GM13976 (cell line): ENCODE data around the gene UNC13B.
"Not testable (repeated sequence)": the region's sequence is repeated elsewhere in the genome, so short reads cannot be mapped to it uniquely, and the experiment has no call there.

ENCODE experiments used
- DNase-seq: peaks from one replicate; pipeline ENCODE4 v3.0.0; 2012; ENCODE audit warnings: low spot score
- in situ Hi-C: fragments of 300-500 bp; cut with MboI; formaldehyde crosslinking; loops from one replicate; pipeline ENCODE4 v1.12.0; 2022; ENCODE audit warnings: low sequenced_read_pairs, mixed read lengths, inconsistent platforms; ENCODE audit not compliant: unreplicated experiment
- TF ChIP-seq, protein P1 (sequence below): IDR thresholded peaks from 2 replicates; pipeline ENCODE4 v1.5.1; 2012; ENCODE audit warnings: borderline replicate concordance, mild to moderate bottlenecking; ENCODE audit not compliant: insufficient read depth; ENCODE audit errors: extremely low read depth, missing control alignments, control extremely low read depth

The UNC13B gene

DNA sequence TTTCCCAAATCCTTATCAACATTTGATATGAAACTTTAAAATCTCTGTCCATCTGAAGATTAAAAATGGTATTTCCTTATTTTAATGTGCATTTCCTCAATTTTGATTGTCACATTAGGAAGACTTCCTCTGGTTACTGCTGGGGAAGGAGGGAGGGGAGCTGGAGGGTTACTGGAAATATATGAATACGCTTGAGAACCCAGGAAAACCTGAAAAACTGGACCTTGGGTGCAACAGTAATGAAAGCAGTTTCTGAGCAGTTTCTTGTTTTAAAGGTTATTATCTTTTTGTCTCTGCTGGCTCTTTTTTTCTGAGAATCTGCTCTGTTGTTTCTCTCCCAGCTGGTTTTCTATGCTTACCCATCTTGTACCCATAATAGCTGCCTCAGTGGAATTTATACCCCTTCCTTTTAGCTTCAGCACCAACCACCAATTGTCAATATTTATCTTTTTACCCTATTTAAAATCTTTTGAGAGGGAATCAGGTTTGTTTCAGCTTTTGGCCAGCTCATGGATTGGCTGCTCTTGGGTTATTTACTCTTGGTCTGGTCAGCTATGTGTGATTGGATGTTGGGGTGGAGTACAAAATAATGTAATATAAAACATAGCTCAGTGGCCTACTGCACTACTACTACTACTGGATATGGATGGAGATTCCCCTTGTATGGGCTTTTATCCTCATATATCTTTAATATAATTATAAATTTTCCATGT is 67.4 kb downstream of the UNC13B start:
- DNase-seq = no peak
- in situ Hi-C loops = no loop called here
- TF ChIP-seq, protein P1, sequence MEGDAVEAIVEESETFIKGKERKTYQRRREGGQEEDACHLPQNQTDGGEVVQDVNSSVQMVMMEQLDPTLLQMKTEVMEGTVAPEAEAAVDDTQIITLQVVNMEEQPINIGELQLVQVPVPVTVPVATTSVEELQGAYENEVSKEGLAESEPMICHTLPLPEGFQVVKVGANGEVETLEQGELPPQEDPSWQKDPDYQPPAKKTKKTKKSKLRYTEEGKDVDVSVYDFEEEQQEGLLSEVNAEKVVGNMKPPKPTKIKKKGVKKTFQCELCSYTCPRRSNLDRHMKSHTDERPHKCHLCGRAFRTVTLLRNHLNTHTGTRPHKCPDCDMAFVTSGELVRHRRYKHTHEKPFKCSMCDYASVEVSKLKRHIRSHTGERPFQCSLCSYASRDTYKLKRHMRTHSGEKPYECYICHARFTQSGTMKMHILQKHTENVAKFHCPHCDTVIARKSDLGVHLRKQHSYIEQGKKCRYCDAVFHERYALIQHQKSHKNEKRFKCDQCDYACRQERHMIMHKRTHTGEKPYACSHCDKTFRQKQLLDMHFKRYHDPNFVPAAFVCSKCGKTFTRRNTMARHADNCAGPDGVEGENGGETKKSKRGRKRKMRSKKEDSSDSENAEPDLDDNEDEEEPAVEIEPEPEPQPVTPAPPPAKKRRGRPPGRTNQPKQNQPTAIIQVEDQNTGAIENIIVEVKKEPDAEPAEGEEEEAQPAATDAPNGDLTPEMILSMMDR = no peak

DNA sequence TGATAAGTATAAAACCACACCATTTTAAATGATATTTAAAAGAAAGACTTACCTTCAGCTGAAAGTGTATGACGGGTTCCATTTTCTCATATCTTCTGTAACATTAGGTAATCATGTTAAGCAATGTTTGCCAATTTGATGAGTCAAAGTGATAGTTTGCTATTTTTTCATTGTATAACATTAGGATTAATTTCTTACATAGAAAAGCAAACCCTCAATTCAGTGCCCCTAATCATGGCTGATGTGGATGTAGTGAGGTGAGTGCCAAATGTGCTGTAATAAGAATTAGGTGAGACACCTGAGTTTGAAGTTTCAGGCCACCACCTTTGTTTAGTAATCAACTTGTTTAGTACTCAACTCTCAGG is 68.0 kb downstream of the UNC13B start:
- in situ Hi-C loops = no loop called here
- TF ChIP-seq, protein P1 = no peak

DNA sequence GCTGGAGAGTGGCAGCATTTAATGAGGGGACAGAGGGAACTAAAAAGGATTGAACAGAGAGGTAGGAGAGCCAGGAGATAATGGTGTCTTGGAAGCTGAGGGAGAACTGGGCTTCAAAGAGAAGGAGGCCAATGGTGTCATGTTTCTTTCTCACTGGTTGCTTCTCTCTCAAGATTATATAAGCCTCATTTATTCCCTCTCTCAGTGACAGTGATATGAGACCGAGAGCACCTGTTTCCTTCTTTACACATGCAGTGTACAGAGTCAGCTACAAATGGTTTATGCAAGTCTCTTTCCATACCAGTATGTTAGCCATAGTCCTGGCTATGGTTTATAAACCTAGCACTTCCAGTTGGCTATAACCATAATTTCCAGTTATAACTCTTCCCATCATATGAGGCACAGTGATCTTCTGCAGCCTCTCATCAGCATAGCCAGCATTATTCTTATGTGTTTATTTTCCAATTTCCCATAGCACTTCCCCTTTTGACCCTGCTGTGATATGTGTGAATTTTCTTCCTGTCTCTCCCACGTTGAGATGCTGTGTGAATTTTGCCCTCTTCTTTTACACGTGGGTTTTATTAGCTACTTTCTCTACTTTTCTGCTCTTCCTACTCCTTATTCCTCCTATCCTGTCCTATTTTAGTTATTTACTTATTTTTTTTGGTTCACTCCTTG is 71.2 kb downstream of the UNC13B start:
- DNase-seq = no peak
- in situ Hi-C loops = no loop called here
- TF ChIP-seq, protein P1 = no peak

More for the DNA sequence above, 68.0 kb downstream of the UNC13B start:
- no peak for DNase-seq

DNA sequence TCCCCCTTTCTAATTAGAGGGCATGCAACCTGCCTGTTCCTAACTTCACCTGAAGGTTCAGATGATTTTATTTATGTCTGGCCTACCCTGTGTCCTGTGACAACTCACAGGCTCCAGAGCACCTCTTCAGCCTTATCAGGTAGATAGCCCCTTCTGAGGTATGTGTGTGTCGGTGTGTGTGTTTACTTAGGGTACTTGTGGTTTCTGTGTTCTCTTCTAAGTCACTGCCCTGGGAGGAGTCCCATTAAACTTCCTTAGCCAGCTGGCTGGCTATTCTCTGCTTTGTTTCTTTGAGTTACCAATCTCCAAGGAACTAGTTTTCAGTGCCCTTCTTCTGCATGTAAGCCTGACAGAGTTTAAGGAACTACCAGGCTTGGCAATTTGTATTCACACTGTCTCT is 74.9 kb downstream of the UNC13B start:
- no peak for DNase-seq
- TF ChIP-seq, protein P1 = no peak
- in situ Hi-C loops = no loop called here

DNA sequence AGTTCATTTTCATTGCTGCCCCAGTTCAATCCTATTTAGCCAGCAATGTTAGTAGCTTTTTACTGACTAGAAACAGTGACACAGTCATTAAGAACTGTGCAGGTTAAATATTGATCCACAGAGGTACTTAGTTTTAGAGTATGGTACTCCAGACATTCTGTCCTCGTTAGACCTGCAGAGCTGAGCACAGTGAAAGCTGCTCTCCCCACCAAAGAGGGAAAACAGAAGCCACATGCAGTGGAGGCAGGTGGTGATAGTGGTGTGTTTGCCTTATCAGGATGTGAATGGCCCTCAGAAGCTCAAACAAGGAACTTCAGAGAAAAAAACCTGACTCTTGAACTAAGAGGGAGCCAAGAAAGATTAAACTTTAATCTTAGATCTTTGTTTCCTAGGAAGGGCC is 75.5 kb downstream of the UNC13B start:
- TF ChIP-seq, protein P1 = no peak
- in situ Hi-C loops = no loop called here
- DNase-seq = no peak

DNA sequence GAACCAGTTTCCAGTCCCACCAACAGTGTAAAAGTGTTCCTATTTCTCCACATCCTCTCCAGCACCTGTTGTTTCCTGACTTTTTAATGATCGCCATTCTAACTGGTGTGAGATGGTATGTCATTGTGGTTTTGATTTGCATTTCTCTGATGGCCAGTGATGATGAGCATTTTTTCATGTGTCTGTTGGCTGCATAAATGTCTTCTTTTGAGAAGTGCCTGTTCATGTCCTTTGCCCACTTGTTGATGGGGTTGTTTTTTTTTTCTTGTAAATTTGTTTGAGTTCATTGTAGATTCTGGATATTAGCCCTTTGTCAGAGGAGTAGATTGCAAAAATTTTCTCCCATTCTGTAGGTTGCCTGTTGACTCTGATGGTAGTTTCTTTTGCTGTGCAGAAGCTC is 84.1 kb downstream of the UNC13B start:
- in situ Hi-C loops, DNase-seq: not testable (repeated sequence)

DNA sequence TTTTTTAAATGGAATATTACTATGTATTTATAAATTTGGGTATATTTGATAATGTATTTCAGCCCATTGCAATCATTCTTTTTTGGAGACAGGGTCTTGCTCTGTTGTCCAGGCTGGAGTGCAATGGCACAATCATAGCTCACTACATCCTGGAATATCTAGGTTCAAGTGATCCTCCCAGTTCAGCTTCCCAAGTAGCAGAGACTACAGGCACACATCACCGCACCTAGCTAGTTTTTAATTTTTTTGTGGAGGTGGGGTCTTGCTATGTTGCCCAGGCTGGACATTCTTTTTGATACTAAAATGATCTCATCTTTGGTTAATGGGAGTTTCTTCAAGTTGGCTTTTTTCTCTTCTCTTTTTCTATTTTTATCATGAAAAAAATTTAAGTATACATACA is 91.3 kb downstream of the UNC13B start:
- TF ChIP-seq, protein P1 = no peak
- no peak for DNase-seq
- in situ Hi-C loops = no loop called here
